Measurements from ENCODE around the gene DNAJB7. TPM values are rescaled to one million over a fixed set of nuclear protein-coding genes. Genes with fewer than 3 reads are reported as not detected.

Gene DNAJB7
- 1 to 10 TPM in 3 of 4 donors, not detected in 1; 3.9 to 5.2 (median 4.4) TPM for total RNA-seq

- Histone ChIP-seq H3K27me3 (no peaks in the 10 kb centered on the region), H3K27ac (no peak within 1 kb of the TSS), H3K4me3 (no peak within 1 kb of the TSS), H3K4me1 (peaks cover 0 to 13% (median 4%) of the 10 kb centered on the region in 4 donors), H3K9me3 (no peaks in the 10 kb centered on the region), H3K36me3 (peaks cover 0 to 5% (median 0%) of the 10 kb centered on the region in 3 donors)
- TF ChIP-seq POLR2A (IDR thresholded peaks at IDR 0.05), result no peak
- no peak for DNase-seq
Measured at GRCh38 chr22:40862013-40862412, at the start of gene DNAJB7. TSS of gene DNAJB7 (minus strand) at chr22:40862113. CDS start at chr22:40861994, 119 bp downstream.

- no peak for DNase-seq
- Histone ChIP-seq H3K36me3 (peaks cover 0 to 18% (median 0%) of the 10 kb centered on the region in 3 donors), H3K27ac (no peak overlapping the region), H3K27me3 (no peaks in the 10 kb centered on the region), H3K4me3 (no peak overlapping the region), H3K4me1 (no peaks in the 10 kb centered on the region), H3K9me3 (no peaks in the 10 kb centered on the region)
- TF ChIP-seq CTCF (IDR thresholded peaks at IDR 0.05) (no peak), POLR2A (IDR thresholded peaks at IDR 0.05) (no peak)
Measured at GRCh38 chr22:40908895-40909294, 47.0 kb upstream of the DNAJB7 start.

- DNase-seq, result no peak
- no peak for TF ChIP-seq CTCF (IDR thresholded peaks at IDR 0.05)
- TF ChIP-seq POLR2A (IDR thresholded peaks at IDR 0.05), result no peak
- no peak overlapping the region for H3K4me3 ChIP-seq
- H3K36me3 ChIP-seq, result peaks cover 0 to under 1% (median 0%) of the 10 kb centered on the region in 3 donors
- H3K4me1 ChIP-seq, result no peaks in the 10 kb centered on the region
- H3K9me3 ChIP-seq, result no peaks in the 10 kb centered on the region
- H3K27me3 ChIP-seq, result no peaks in the 10 kb centered on the region
- no peak overlapping the region for H3K27ac ChIP-seq
Measured at GRCh38 chr22:40904101-40904500, 42.2 kb upstream of the DNAJB7 start.

GRCh38 chr22:40898850-40899357 is 37.0 kb upstream of the DNAJB7 start:
- Histone ChIP-seq H3K4me3 (no peak overlapping the region), H3K27ac (no peak overlapping the region), H3K9me3 (no peaks in the 10 kb centered on the region), H3K4me1 (no peaks in the 10 kb centered on the region), H3K36me3 (no peaks in the 10 kb centered on the region), H3K27me3 (no peaks in the 10 kb centered on the region)
- no peak for DNase-seq
- TF ChIP-seq POLR2A (IDR thresholded peaks at IDR 0.05), result no peak
- peak in 4 of 6 experiments; percentile 42 to 84 (median 78) for TF ChIP-seq CTCF (IDR thresholded peaks at IDR 0.05)

GRCh38 chr22:40894417-40894816 is 32.5 kb upstream of the DNAJB7 start:
- Histone ChIP-seq H3K4me1 (no peaks in the 10 kb centered on the region), H3K27ac (no peak overlapping the region), H3K27me3 (no peaks in the 10 kb centered on the region), H3K36me3 (peaks cover 0 to 12% (median 0%) of the 10 kb centered on the region in 3 donors), H3K9me3 (no peaks in the 10 kb centered on the region), H3K4me3 (no peak overlapping the region)
- DNase-seq, result no peak
- TF ChIP-seq CTCF (IDR thresholded peaks at IDR 0.05) (no peak), POLR2A (IDR thresholded peaks at IDR 0.05) (no peak)

GRCh38 chr22:40890881-40891280 is 29.0 kb upstream of the DNAJB7 start:
- Histone ChIP-seq H3K4me3 (no peak overlapping the region), H3K36me3 (peaks cover 0 to 33% (median 0%) of the 10 kb centered on the region in 3 donors), H3K9me3 (no peaks in the 10 kb centered on the region), H3K27me3 (no peaks in the 10 kb centered on the region), H3K27ac (no peak overlapping the region), H3K4me1 (no peaks in the 10 kb centered on the region)
- TF ChIP-seq CTCF (IDR thresholded peaks at IDR 0.05) (no peak), POLR2A (IDR thresholded peaks at IDR 0.05) (no peak)
- DNase-seq, result no peak
